Measurements from ENCODE around the gene DSTN.

The DSTN gene

GRCh38 chr20:17569616-17570346, at the start of gene DSTN:
TSS of gene DSTN (plus strand) at chr20:17570075. CDS start at chr20:17570209, 134 bp downstream.
- DNase-seq (ENCODE audit: low read depth in 2 of 3, low spot score in 2 of 3): peak; percentile 61 to 71 (median 70)

- DNase-seq (ENCODE audit: low read depth in 2 of 3, low spot score in 2 of 3): no peak
Observed at GRCh38 chr20:17520583-17520982, 49.3 kb upstream of the DSTN start.

GRCh38 chr20:17522528-17522927, 47.3 kb upstream of the DSTN start:
- no peak for DNase-seq (ENCODE audit: low read depth in 2 of 3, low spot score in 2 of 3)

GRCh38 chr20:17523326-17523725, 46.5 kb upstream of the DSTN start:
- DNase-seq (ENCODE audit: low read depth in 2 of 3, low spot score in 2 of 3): no peak

- DNase-seq (ENCODE audit: low read depth in 2 of 3, low spot score in 2 of 3): no peak
Observed at GRCh38 chr20:17524560-17524959, 45.3 kb upstream of the DSTN start.

GRCh38 chr20:17525132-17525531, 44.7 kb upstream of the DSTN start:
- DNase-seq (ENCODE audit: low read depth in 2 of 3, low spot score in 2 of 3): no peak

GRCh38 chr20:17525650-17526049, 44.2 kb upstream of the DSTN start:
- DNase-seq (ENCODE audit: low read depth in 2 of 3, low spot score in 2 of 3): no peak

GRCh38 chr20:17529586-17529985, 40.3 kb upstream of the DSTN start:
- DNase-seq (ENCODE audit: low read depth in 2 of 3, low spot score in 2 of 3): no peak

GRCh38 chr20:17530153-17530552, 39.7 kb upstream of the DSTN start:
- DNase-seq (ENCODE audit: low read depth in 2 of 3, low spot score in 2 of 3): no peak

GRCh38 chr20:17530716-17531664, 38.9 kb upstream of the DSTN start, which contains the start of gene BFSP1:
TSS of gene BFSP1 (minus strand) at chr20:17531379. CDS start at chr20:17531329, 50 bp downstream.
- DNase-seq (ENCODE audit: low read depth in 2 of 3, low spot score in 2 of 3): peak in 2 of 3 experiments; percentile 14 to 28

GRCh38 chr20:17531665-17532025, 38.2 kb upstream of the DSTN start:
- no peak for DNase-seq (ENCODE audit: low read depth in 2 of 3, low spot score in 2 of 3)

- no peak for DNase-seq (ENCODE audit: low read depth in 2 of 3, low spot score in 2 of 3)
Observed at GRCh38 chr20:17533396-17533795, 36.5 kb upstream of the DSTN start.

- DNase-seq (ENCODE audit: low read depth in 2 of 3, low spot score in 2 of 3): no peak
Observed at GRCh38 chr20:17534077-17534476, 35.8 kb upstream of the DSTN start.

GRCh38 chr20:17536944-17537444, 32.9 kb upstream of the DSTN start:
- DNase-seq (ENCODE audit: low read depth in 2 of 3, low spot score in 2 of 3): peak in 2 of 3 experiments; percentile 19 to 22

- DNase-seq (ENCODE audit: low read depth in 2 of 3, low spot score in 2 of 3): no peak
Observed at GRCh38 chr20:17537959-17538358, 31.9 kb upstream of the DSTN start.

GRCh38 chr20:17538517-17539170, 31.2 kb upstream of the DSTN start:
- no peak for DNase-seq (ENCODE audit: low read depth in 2 of 3, low spot score in 2 of 3)

GRCh38 chr20:17541596-17541995, 28.3 kb upstream of the DSTN start:
- no peak for DNase-seq (ENCODE audit: low read depth in 2 of 3, low spot score in 2 of 3)

GRCh38 chr20:17541996-17542395, 27.9 kb upstream of the DSTN start:
- DNase-seq (ENCODE audit: low read depth in 2 of 3, low spot score in 2 of 3): no peak

GRCh38 chr20:17542481-17542880, 27.4 kb upstream of the DSTN start:
- DNase-seq (ENCODE audit: low read depth in 2 of 3, low spot score in 2 of 3): no peak

- no peak for DNase-seq (ENCODE audit: low read depth in 2 of 3, low spot score in 2 of 3)
Observed at GRCh38 chr20:17542993-17543412, 26.9 kb upstream of the DSTN start.

- no peak for DNase-seq (ENCODE audit: low read depth in 2 of 3, low spot score in 2 of 3)
Observed at GRCh38 chr20:17543531-17544131, 26.2 kb upstream of the DSTN start.

All from activated CD8-positive, alpha-beta memory T cell treated with anti-CD3 and anti-CD28 coated beads for 48 hours (primary cell).